Islet of Langerhans (tissue), 1 donor: ENCODE data around the gene UBE2V1.
"Not testable (repeated sequence)": the region's sequence is repeated elsewhere in the genome, so short reads cannot be mapped to it uniquely, and the experiment has no call there.

Experiments used
- FAIRE-seq: peaks from one replicate; lab custom pipeline; 2011; peaks lifted over from hg19 to GRCh38; lab: Jason Lieb, UNC

The UBE2V1 gene

DNA sequence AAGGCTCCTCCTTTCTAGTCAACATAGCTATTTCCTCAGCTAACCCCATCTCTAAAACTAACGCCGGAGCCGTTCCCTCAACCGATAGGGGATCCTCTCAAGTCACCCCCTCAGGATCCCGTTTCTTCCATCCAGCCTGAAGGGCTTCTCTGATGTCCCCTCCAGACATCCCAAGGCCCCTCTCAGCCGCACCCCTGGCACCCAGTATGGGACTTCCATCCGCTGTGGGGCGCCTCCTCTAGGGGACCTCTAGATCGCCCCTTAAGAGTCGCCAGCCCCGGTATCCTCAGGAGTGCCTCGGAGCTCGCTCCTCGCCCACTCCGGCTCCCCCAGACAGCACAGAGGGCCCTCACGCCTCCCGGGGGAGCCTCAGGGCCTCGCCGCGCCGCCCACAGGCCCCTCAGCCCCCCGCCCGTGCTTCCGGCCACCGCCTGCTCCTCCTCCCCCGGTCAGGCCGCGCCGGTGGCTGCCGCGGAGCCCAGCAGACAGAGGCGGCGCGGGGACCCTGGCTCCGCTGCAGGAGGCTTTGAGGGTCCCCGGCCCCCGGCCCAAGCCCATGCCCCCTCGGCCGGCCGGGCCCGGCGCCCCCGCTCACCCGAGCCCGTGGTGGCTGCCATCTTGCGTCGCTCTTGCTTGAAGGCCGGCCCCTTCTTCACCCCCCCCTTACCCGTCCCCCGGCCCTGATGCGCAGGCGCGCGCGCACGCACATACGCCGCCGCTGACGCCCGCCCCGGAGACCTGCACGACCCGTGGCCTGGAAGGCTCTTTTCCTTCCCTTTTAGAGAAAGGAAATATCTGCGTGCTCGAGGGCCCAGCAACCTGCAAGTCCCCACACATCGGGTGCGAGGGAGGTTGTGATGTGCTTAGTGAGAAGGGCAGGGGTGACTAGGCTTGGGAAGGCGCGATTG lies at the start of gene UBE2V1:
UBE2V1 (minus strand) TSS at position 639 of the 908 bp plus-strand sequence; CDS start at position 617, 22 bp downstream.
- no peak for FAIRE-seq

DNA sequence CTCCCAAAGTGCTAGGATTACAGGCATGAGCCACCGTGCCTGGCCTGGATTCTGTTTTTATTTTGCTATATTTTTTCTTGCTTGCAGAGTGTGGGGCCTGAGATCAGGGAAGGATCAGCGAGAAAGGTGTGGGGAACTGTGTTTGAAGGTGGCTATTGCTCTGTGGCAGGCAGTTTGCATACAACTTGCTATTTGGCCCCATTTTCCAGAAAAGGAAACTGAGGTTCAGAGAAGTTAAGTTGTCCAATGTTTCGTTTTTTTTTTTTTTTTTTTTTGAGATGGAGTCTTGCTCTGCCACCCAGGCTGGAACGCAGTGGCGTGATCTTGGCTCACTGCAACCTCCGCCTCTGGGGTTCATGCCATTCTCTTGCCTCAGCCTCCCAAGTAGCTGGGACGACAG lies 48.5 kb upstream of the UBE2V1 start:
- FAIRE-seq, result not testable (repeated sequence)

DNA sequence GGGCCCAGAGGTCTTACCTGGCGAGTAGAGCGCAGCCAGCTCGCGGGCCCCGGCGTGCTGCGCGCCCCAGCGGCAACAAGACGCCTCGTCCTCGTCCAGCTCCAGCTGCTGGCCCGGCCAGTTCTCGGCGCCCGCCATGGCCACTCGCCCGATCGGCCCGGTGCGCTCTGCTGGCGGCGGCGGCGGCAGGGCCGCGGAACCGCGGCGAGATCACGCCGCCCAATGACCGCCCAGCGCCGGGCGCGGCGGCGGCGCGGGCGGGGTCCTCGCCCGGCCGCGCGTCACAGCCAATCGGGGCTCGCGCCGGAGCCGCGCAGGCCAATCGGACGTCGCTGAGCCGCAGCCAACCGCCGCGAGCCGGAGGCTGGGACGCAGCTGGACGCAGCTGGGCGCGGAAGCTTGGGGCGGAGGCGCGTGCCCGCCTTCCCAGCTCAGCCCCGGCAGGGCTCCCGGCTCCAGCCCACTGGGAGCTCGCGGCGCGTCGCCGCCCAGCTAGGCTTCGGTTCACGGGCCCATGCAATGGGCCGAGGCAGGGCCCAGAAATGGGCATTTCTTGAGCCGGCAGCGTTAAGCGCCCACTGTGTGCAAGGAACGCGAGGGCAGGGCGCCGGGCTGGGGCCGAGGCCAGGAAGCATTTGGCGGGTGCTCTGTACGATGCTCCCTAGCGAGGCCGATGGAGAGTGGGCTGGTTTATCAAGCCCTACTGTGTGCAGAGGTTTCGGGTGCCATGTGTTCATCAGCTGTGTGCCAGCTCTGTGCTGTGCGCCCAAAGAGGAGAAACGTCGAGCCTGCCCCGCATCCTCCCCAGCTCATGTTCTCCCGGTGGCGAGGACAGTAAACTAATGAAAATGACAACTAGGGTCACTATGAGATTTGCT lies 40.8 kb upstream of the UBE2V1 start, which contains the start of gene PEDS1:
PEDS1 (minus strand) TSS at position 224 of the 878 bp plus-strand sequence; CDS start at position 138, 86 bp downstream.
- no peak for FAIRE-seq

DNA sequence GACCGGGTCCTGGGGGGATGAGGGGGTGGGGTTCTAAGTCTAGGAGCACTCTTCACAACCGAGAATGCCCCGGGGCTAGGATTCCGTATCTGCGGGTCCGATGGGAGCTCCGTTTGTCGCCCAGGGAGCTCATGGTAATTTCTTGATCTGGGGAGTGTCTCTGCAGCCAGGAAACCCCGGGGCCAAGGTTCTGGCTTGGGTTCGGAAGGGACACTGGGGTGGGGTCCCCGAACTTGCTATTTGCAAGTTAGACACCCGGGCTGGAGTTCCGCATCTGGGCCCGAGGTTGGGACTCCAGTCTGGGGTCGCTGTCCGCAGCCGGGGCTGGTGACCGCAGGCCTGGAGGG lies 40.2 kb upstream of the UBE2V1 start:
- FAIRE-seq, result no peak

DNA sequence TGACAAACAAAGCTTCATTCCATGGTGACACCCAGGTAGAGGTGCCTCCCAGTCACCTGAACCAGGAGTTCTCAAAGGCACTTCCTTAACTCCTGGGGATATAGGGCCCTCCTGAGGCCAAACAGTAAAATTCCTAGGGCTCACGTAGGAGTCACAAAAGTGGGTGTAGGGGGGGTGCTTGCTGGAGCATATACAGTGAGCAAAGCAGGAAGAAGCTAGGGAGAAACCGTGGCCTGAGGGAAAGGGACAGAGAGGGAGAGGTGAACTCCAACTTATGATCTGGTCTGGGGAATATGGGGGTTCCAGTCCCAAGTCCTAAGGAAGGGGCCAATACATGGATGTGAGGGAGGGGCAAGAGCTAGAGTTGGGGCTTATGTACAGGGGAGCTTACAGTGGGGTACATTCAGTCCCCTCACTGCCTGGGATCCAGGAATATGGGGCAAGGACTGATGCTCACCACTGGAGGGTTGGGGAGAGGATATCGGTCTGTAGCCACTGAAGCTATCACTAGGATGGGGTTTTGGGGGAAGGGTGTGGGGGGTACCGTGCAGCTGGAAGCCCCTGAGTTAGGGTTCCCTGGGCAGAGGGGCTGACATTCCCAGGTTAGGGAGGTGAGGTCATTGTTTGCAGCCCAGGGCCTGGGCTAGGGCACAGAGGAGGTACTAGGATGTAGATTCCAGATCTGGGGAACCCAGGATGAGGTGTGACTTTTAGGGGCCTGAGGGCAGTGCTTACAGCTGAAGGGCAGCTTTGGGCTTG lies 39.6 kb upstream of the UBE2V1 start:
- no peak for FAIRE-seq

DNA sequence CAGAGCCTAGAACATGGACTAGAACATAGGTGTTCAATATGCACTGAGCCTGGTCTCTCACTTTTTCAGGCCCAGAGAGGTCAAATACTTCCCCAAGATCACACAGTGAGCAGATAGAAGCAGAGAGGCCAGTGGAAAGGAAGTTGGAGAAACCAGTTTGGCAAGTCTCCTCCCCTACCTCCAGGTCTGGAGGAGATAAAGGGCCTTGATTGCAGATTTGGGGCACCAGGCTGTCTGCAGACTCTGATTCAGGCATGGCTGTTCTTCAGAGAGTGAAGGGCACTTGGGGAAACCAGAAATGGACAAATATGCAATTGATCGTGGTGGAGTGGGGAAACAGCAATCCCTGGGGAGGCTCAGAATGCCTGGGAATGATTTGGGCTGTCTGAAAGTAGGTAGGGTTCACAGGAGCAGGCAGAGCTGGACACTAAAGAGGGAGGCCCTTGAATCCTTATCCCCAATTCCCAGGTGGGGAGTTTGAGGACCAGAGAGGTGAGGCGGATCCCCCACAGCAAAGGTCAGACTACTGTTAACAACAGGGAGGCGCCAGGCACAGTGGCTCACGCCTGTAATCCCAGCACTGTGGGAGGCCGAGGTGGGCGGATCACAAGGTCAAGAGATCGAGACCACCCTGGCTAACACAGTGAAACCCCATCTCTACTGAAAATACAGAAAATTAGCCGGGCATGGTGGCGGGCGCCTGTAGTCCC lies 38.2 kb upstream of the UBE2V1 start:
- no peak for FAIRE-seq

DNA sequence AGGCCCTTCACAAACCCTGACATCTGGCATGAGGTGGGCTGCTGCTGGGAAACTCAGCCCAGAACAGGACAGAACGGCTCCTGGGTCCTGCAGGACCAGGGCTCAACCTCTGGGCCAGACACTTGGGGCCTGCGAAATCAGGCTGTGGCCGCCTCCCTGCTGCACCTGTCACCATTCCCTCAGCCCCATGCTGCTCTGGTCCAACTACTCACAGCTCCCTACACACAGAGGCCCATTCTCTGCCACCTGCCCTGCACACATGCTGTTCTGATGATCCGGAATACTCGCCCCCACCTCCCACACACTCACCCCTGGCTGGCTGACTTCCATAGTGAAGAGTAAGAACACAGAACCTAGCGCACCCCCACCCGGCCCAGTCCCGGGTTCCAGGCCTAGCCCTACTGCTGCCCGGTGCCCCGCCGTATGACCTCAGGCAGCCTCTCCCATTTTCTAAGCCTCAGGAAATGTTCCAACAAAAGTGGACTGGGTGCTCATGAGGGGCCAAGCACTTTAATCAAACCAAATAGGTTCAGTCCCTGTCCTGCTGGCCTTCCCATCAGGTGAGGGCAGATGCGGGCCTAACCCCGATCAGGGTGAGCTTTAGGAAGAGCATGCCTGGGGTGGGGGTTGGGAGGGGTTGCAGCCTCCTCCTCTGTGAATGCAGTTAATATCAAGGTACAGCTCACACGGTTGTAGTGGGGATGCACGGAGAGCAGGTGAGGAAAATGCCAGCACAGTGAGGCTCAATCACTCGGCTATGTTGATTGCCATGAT lies 36.7 kb upstream of the UBE2V1 start:
- FAIRE-seq, result no peak

DNA sequence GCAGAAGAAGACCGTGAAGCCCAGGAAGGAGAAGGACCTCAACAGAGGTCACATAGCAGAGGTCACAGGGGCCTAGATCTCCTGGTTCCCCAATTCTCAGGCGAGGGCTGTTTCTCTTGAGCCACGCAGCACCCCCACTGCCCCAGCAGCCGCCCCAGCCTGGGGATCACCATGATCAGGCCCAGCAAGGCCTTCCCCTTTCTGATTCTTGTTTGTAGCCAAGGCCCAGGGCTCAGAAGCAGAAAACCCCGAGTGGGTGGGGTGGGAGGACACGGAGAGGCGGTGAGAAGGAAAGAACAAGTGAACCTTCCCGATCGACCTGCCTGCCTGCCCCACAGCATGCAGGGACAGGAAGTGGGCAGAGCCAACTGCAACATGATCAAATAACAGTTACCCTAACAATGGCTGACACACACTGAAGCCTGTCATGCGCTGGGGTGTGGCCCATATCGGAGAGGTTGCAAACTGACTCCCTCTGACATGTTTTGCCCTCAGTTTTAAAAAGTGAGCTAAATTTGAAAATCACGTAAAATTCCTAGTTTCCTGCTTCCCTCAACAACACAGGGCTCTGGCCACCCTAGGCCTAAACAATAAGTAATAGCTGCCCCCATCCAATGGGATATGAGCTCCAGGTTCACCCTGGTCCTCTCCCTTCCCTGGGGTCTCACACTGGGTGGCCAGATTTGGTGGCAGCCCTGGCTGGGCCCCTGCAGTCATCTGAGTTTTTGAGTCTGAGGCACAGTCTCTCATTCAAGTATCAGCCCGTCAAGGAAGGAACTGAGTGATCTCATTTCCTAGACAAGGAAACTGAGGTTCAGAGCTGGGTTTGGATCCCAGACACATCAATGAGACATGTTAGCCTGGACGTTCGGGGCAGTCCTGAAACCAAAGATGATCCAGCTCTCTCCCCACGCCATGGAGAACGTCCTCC lies 34.0 kb upstream of the UBE2V1 start:
- FAIRE-seq, result no peak

DNA sequence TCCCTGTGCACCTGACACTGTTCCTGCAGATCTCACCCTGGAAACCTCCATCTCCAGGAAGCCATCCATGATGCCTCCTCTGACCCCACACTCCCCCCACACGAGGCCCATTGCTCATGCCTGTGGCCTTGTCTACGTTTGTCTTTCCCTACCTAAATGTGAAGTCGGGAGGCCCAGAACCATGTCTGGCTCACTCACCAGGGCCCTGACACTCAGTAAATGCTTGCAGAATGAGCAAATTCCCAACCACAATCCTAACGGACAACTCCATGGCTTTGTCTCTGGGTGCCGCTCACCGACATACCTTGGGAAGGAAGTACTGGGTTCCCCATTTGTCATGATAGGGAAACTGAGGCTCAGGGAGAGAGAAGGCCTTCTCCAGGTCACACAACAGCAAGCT lies 33.3 kb upstream of the UBE2V1 start:
- no peak for FAIRE-seq

DNA sequence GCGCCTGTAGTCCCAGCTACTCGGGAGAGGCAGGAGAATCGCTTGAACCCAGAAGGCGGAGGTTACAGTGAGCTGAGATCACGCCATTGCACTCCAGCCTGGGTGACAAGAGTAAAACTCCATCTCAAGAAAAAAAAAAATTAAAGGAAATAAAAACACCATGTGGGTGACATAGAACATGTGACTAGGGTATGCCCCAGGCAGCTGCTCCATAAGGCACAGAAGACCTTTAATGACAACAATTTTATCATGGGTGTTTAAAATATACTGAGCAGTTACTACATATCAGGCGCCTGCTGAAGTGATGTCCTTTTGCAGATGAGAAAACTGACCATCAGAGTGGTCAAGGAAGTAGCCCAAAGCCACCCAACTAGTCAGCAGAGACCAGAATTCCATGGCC lies 32.6 kb upstream of the UBE2V1 start:
- no peak for FAIRE-seq

DNA sequence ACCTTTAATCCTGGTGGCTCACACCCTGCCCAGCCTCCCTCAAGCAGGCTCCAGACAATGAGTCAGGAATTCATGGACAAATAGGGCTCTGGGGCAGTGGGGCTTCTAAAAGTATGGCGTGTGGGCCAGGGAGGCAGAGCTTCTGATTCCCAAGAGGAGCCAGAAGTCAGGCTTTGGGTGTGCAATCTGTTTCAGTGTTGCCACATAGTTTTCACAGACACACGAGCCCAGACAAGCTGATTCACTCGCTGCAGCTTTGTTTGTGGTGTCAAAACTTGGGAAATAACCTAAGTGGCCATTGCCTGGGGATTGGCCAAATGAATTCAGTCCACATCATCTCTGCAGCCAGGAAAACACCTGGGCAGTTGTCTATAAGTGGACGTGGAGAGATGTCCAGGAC lies 31.4 kb upstream of the UBE2V1 start:
- FAIRE-seq, result no peak

DNA sequence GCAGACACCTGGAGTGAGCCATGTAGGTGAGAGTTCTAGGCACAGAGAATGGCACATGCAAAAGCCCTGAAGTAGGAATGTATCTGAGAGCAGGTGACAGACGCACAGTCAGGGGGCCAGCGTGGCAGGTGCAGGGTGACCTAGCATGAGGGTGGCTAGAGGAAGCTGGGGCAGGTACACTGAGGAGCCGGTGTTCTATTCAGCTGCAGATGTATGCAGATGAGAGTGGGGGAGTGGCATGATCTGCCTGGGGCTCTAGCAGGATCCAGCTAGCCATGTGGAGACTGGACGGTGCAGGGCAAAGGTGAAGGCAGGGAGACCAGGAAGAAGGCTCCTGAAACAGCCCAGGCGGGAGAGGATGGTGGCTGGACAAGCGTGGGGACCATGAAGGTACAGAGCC lies 29.9 kb upstream of the UBE2V1 start:
- FAIRE-seq, result no peak

DNA sequence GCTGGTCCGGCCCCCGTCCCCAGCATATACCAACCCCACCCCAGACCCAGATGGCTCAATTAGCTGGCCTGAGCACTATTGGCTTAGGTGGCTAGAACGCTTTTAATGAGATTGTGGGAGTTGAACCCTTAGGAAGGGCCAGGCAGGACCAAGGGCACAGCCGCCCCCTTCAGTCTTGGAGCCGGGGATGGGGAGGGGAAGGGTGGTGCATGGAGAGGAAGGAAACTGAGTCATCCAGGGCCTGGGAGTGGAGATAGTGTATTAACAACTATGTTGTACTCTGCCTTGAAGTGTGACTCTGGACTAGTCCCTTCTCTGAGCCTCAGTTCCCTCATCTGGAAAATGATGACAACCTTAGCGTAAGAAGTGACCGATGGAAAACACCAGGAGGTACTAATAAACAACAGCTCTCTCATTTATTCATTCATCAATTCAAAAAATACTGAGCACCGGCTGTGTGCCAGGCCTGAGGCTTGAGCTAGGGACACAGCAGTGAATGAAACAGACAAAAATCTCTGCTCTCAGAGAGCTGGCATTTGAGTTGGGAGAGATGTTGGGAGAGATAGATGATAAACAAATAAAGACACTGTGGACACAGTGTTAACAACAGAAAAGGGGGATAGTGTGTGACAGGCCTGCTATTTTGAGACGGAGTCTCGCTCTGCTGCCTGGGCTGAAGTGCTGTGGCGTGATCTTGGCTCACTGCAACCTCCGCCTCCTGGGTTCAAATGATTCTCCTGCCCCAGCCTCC lies 29.0 kb upstream of the UBE2V1 start:
- no peak for FAIRE-seq

DNA sequence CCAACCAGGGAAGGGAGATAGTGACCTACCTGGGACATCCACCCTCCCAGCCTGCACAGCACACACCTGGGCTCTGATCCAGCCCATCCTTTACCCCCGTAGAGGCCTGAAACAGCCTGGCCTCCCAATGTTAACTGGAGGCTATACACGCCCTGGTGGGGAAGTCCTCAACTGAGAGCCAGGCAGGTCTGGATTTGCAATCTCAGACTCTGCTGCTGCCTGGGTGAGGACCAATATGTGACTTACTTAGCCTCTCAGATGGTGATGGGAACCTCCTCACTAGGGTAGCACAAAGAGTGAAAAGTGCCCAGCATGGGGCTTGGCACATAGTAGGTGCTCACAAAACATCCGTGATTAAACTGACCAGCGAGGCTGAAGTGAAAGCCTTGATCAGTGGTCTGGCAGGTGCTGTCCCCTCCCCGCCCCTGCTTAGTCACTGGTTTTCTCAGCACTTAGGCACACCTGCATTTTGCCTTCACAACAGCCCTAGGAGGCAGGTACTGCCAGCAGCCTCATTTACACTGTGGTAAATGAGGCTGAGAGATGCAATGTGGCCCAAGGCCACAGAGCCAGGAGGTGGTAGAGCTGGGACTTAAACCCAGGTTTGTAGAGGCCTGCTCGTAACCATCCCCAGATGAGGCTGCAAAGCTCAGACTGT lies 28.2 kb upstream of the UBE2V1 start:
- FAIRE-seq, result no peak

DNA sequence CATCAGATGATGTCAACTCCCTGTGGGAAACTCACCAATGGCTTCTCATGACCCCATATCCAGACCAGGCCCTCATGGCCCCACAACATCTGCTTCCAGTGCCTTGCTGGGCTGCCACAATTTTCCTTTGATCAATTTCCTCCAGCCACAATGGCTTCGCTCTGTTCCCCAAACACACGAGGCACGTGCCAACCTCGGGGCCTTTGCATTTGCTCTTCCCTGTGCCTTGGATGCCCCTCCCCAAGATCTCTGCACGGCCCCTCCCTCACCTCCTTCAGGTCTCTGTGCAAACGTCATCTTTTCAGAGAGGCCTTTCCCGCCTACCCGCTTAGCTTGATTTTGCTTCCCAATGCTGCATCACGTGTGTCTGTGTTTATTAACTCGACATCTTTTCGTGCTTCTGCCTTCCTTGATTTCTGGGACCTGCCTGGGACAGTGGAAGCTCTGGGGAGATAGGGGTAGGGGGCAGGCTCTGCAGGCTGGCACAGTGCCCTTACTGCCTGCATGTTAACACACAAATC lies 27.4 kb upstream of the UBE2V1 start:
- FAIRE-seq, result no peak

DNA sequence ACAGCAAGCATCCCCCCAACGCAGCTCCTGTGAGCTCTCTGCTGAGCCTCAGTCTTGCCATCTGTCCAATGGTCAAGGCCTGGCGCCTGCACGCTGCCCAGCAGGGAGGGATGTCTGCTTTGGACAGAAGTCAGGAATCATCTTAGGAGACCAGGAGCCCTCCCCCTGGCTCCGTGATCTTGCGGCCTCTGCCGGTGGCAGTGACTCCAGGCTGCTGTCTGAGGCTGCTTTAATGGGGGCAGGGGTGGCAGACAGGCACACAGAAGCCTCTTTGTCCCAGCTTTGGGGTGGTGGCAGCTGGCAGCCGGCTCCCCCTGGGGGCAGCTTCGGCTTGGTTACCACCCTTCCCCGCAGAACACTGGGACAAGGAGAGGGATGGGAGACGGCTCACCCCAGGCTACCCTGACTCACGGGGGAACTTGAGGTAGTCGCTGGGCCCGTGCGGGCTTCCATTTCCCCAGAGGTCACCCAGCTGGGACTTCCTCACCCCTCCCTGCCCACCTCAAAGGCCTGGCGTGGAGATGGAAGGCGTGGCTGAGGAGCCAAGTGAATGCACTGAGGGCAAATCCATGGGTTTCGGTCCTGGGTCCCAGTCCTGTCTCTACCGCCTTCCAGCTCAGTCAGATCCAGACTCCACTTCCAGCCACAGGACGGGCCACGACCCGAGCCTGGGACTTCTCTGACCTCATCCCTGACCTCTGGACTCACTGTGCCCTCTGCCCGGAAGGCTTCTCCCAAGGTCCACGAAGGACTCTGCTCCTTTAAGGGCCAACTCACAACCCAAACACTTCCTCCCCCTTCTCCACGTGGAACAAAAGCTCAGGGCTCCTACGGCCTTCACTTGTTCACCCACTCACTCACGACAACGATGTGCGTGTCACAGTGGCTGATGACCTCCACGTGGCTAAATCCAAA lies 25.8 kb upstream of the UBE2V1 start:
- FAIRE-seq, result no peak

DNA sequence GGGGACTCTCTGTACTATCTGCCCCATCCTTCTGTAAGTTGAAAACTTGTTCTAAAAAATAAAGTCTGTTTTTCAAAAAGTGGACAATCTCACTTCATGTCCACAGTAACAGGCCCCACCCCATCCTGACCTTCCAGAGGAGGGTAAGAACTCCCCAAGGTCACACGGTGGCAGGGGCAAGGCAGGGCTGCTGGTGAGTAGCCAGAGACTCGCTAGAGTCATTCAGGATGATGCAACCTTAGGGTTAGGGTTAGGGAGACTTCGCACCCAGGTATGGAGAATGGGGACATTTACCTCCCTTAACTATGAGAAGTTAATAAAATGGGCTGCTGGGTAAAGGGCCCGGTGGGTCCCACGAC lies 25.1 kb upstream of the UBE2V1 start:
- no peak for FAIRE-seq
